Measurements from ENCODE around the gene STK16. TPM values are rescaled to one million over a fixed set of nuclear protein-coding genes. Genes with fewer than 3 reads are reported as not detected.
A peak's percentile ranks its signal among the peaks of the same experiment; 100 is the strongest.

Gene STK16
- total and polyA plus RNA-seq, 2 of the 13 experiments (the other 11 are each of a cell fraction or from before 2014, with no cell fraction given): 28.0 to 50.9 TPM

GRCh38 chr2:219229305-219230058 lies 15.8 kb upstream of the STK16 start, which contains the start of the genes ANKZF1 and ATG9A (continued):
- TF ChIP-seq BCL3 (CRISPR knock-in tag; IDR thresholded peaks at IDR 0.05) (peak; percentile 83), SRSF9 (IDR thresholded peaks at IDR 0.05; ENCODE audit: borderline replicate concordance, insufficient read depth, low read depth, low read length, poor library complexity, severe bottlenecking) (no peak), CSRNP1 (CRISPR knock-in tag; IDR thresholded peaks at IDR 0.05) (peak; percentile 81; the same call in 1 of the 2 replicates), ZNF18 (CRISPR knock-in tag; IDR thresholded peaks at IDR 0.05; ENCODE audit: insufficient replicate concordance) (peak; percentile 34), ZNF574 (CRISPR knock-in tag; IDR thresholded peaks at IDR 0.05) (peak; percentile 87), PHF5A (CRISPR knock-in tag; IDR thresholded peaks at IDR 0.05; ENCODE audit: low read depth, unreplicated experiment) (peak; percentile 57), FOXK1 (CRISPR knock-in tag; IDR thresholded peaks at IDR 0.05; ENCODE audit: borderline replicate concordance, low read depth) (peak; percentile 97), ZNF446 (CRISPR knock-in tag; IDR thresholded peaks at IDR 0.05) (peak; percentile 72; the same call in 1 of the 2 replicates), SPEN (CRISPR knock-in tag; IDR thresholded peaks at IDR 0.05; ENCODE audit: low read depth) (peak; percentile 37), ZNF569 (CRISPR knock-in tag; IDR thresholded peaks at IDR 0.05; ENCODE audit: borderline replicate concordance) (0 out of 2 replicates have a peak, but pooled peaks have one; percentile 72), SKI (IDR thresholded peaks at IDR 0.05; ENCODE audit: partially characterized antibody) (peak; percentile 87), SMAD9 (CRISPR knock-in tag; IDR thresholded peaks at IDR 0.05) (peak; percentile 53; the same call in 1 of the 2 replicates), TFAP4 (IDR thresholded peaks at IDR 0.05; ENCODE audit: borderline replicate concordance, low read depth) (no peak), BRCA1 (CRISPR knock-in tag; IDR thresholded peaks at IDR 0.05) (peak; percentile 52; the same call in 1 of the 2 replicates), ZNF737 (CRISPR knock-in tag; IDR thresholded peaks at IDR 0.05; ENCODE audit: borderline replicate concordance) (no peak), PCBP1 (IDR thresholded peaks at IDR 0.05; ENCODE audit: borderline replicate concordance, low read depth, low read length) (0 out of 2 replicates have a peak, but pooled peaks have one; percentile 67), IKZF4 (CRISPR knock-in tag; IDR thresholded peaks at IDR 0.05; ENCODE audit: borderline replicate concordance, low read depth, not compliant biosample characterization) (no peak), NFIB (CRISPR knock-in tag; IDR thresholded peaks at IDR 0.05; ENCODE audit: borderline replicate concordance) (no peak), CBX5 (CRISPR knock-in tag; IDR thresholded peaks at IDR 0.05; ENCODE audit: borderline replicate concordance) (peak; percentile 76; the same call in 1 of the 2 replicates)
